ENCODE results near the gene PPP2R3B. TPM values are rescaled to one million over a fixed set of nuclear protein-coding genes. Genes with fewer than 3 reads are reported as not detected.

The PPP2R3B gene
- total and polyA plus RNA-seq, 2 of the 13 experiments (the other 11 are each of a cell fraction or from before 2014, with no cell fraction given): 17.0 to 21.4 TPM

DNA sequence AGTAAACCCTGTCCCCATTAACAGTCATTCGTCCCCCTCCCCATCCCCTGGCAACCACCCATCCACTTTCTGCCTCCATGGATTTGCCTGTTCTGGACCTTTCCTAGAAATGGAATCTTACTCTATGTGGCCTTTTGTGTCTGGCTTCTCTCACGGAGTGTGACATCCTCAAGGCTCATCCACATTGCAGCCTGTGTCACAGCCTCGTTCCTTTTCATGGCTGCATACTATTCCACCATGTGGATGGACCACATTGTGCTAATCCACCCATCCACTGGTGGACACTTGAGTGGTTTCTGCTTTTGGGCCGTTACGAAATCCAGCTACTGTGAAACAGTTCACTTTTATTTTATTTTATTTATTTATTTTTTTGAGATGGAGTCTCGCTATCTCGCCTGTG is 8.1 kb upstream of the PPP2R3B start (continued):
- TF ChIP-seq HMGXB3 (CRISPR knock-in tag; IDR thresholded peaks at IDR 0.05; ENCODE audit: borderline replicate concordance): no peak
- TF ChIP-seq MBD4 (IDR thresholded peaks at IDR 0.05; ENCODE audit: borderline replicate concordance, low read length): no peak
- no peak for TF ChIP-seq IRX3 (CRISPR knock-in tag; IDR thresholded peaks at IDR 0.05; ENCODE audit: borderline replicate concordance, low read depth)
- TF ChIP-seq CC2D1A (CRISPR knock-in tag; IDR thresholded peaks at IDR 0.05): no peak
- TF ChIP-seq ZBTB8A (CRISPR knock-in tag; IDR thresholded peaks at IDR 0.05; ENCODE audit: borderline replicate concordance, low read depth): no peak

- H3K36me3 ChIP-seq (replicated peaks in 1 of 2; ENCODE audit: control insufficient read depth in 1 of 2, insufficient read depth in 2 of 2, low read length in 2 of 2): no peaks in the 10 kb centered on the region
- CTCF ChIA-PET (ENCODE audit: low intra/inter-chr PET ratio, low total read pairs): no interaction called here
- peaks cover 21% of the 10 kb centered on the region for H3K4me1 ChIP-seq (ENCODE audit: insufficient read depth, low read length)
- no peaks in the 10 kb centered on the region for H3K79me2 ChIP-seq (ENCODE audit: insufficient read depth, low read length)
- FAIRE-seq: no peak
- H3K4me2 ChIP-seq (ENCODE audit: low read depth, low read length): no peak overlapping the region
- H2AFZ ChIP-seq (ENCODE audit: low read length): no peak overlapping the region
- POLR2A ChIA-PET: no interaction called here
- intact Hi-C loops (cut with micrococcal nuclease; ENCODE audit: unreplicated experiment): no loop called here
- no TSS peak for BruUV-seq (replicated peaks)
- H3K27ac ChIP-seq (ENCODE audit: extremely low read length, insufficient read depth, low read length): no peak overlapping the region
- in situ Hi-C loops (cut with HindIII; ENCODE audit: extremely low pct_ligation_motif_present, low pct_unique_long_range_greater_than_20kb): no loop called here
- WGBS (ENCODE audit: low lambda C conversion rate): 62% methylated on average over 7 of the region's 7 CpGs
- TF ChIP-seq PAX8 (CRISPR knock-in tag; IDR thresholded peaks at IDR 0.05; ENCODE audit: borderline replicate concordance): no peak
- no peak for TF ChIP-seq ZNF780A (CRISPR knock-in tag; IDR thresholded peaks at IDR 0.05)
- no peak overlapping the region for H3K4me3 ChIP-seq (replicated peaks in 1 of 3; ENCODE audit: insufficient read depth in 1 of 3, low read depth in 2 of 3, low read length in 3 of 3)
- no peak overlapping the region for H3K9ac ChIP-seq (ENCODE audit: insufficient read depth, low read depth, low read length)
- ATAC-seq: no peak
- no peaks in the 10 kb centered on the region for H3K27me3 ChIP-seq (ENCODE audit: control insufficient read depth in 1 of 2, insufficient read depth in 2 of 2, low read length in 2 of 2)
- no peaks in the 10 kb centered on the region for H3K9me3 ChIP-seq (ENCODE audit: low read length)
- DNase-seq (ENCODE audit: low spot score): no peak
- H4K20me1 ChIP-seq (ENCODE audit: insufficient read depth, low read length): no peaks in the 10 kb centered on the region
Observed at GRCh38 chrX:392575-392846, 5.8 kb upstream of the PPP2R3B start.

Data from HepG2 (cell line).